ENCODE measurements around the gene KCTD8.

GRCh38 chr4:44287505-44287904, 161.1 kb downstream of the KCTD8 start:
- TF ChIP-seq POLR2A (IDR thresholded peaks at IDR 0.05) (no peak), CTCF (IDR thresholded peaks at IDR 0.05) (no peak), POLR2AphosphoS5 (IDR thresholded peaks at IDR 0.05) (no peak)
